Measurements from ENCODE around the gene ADTRP.

The ADTRP gene

GRCh38 chr6:11718031-11718430 lies 60.6 kb downstream of the ADTRP start:
- no peak overlapping the region for H2BK15ac ChIP-seq (replicated peaks; ENCODE audit: low read depth)
- H4K8ac ChIP-seq (ENCODE audit: low read depth, low read length) = no peak overlapping the region
- no peak overlapping the region for H3K27ac ChIP-seq (ENCODE audit: low read depth, low read length)
- H3K9ac ChIP-seq (ENCODE audit: low read length) = no peak overlapping the region
- H3K56ac ChIP-seq (ENCODE audit: low read length) = no peak overlapping the region
- no peak overlapping the region for H3K18ac ChIP-seq (ENCODE audit: low read length)
- H3K79me1 ChIP-seq (ENCODE audit: low read length) = no peaks in the 10 kb centered on the region
- no peak overlapping the region for H2AK5ac ChIP-seq (ENCODE audit: low read length)
- no peak overlapping the region for H2BK120ac ChIP-seq (ENCODE audit: low read depth, low read length)
- H3K27me3 ChIP-seq (ENCODE audit: insufficient read depth, low read length, poor library complexity) = no peaks in the 10 kb centered on the region
- DNase-seq = no peak
- no peaks in the 10 kb centered on the region for H3K36me3 ChIP-seq (ENCODE audit: control insufficient read depth, insufficient read depth, low read length)
- H2BK5ac ChIP-seq (ENCODE audit: low read length) = no peak overlapping the region
- H3K4ac ChIP-seq (ENCODE audit: low read depth, low read length) = no peak overlapping the region
- H3K79me2 ChIP-seq (ENCODE audit: control insufficient read depth, insufficient read depth, low read length) = no peaks in the 10 kb centered on the region
- no peak overlapping the region for H3K23ac ChIP-seq (ENCODE audit: low read length)
- WGBS (ENCODE audit: extremely low coverage, insufficient coverage, low lambda C conversion rate) = no CpG with 5 or more reads among the region's 1 CpG
- no peak overlapping the region for H3K4me2 ChIP-seq (ENCODE audit: low read length)
- H3K4me1 ChIP-seq (ENCODE audit: control insufficient read depth, low read depth, low read length) = no peaks in the 10 kb centered on the region
- H4K5ac ChIP-seq (ENCODE audit: low read length) = no peak overlapping the region
- no peak overlapping the region for H3K4me3 ChIP-seq (ENCODE audit: low read length)

GRCh38 chr6:11714798-11715285 lies 63.8 kb downstream of the ADTRP start:
- Histone ChIP-seq H2BK15ac (replicated peaks; ENCODE audit: low read depth) (no peak overlapping the region), H3K9ac (ENCODE audit: low read length) (no peak overlapping the region), H3K36me3 (ENCODE audit: control insufficient read depth, insufficient read depth, low read length) (no peaks in the 10 kb centered on the region), H3K56ac (ENCODE audit: low read length) (no peak overlapping the region), H2AK5ac (ENCODE audit: low read length) (no peak overlapping the region), H3K23ac (ENCODE audit: low read length) (no peak overlapping the region), H3K27me3 (ENCODE audit: insufficient read depth, low read length, poor library complexity) (no peaks in the 10 kb centered on the region), H3K4me1 (ENCODE audit: control insufficient read depth, low read depth, low read length) (no peaks in the 10 kb centered on the region), H3K27ac (ENCODE audit: low read depth, low read length) (no peak overlapping the region), H2BK120ac (ENCODE audit: low read depth, low read length) (no peak overlapping the region), H3K18ac (ENCODE audit: low read length) (no peak overlapping the region), H3K4me2 (ENCODE audit: low read length) (no peak overlapping the region), H4K5ac (ENCODE audit: low read length) (no peak overlapping the region), H3K79me1 (ENCODE audit: low read length) (no peaks in the 10 kb centered on the region), H4K8ac (ENCODE audit: low read depth, low read length) (no peak overlapping the region), H3K4ac (ENCODE audit: low read depth, low read length) (no peak overlapping the region), H2BK5ac (ENCODE audit: low read length) (no peak overlapping the region), H3K79me2 (ENCODE audit: control insufficient read depth, insufficient read depth, low read length) (no peaks in the 10 kb centered on the region), H3K4me3 (ENCODE audit: low read length) (no peak overlapping the region)
- DNase-seq = no peak

- Histone ChIP-seq H2BK5ac (ENCODE audit: low read length) (no peak overlapping the region), H3K9ac (ENCODE audit: low read length) (no peak overlapping the region), H3K23ac (ENCODE audit: low read length) (no peak overlapping the region), H3K4me3 (ENCODE audit: low read length) (no peak overlapping the region), H4K8ac (ENCODE audit: low read depth, low read length) (no peak overlapping the region), H3K36me3 (ENCODE audit: control insufficient read depth, insufficient read depth, low read length) (no peaks in the 10 kb centered on the region), H3K4ac (ENCODE audit: low read depth, low read length) (no peak overlapping the region), H3K4me1 (ENCODE audit: control insufficient read depth, low read depth, low read length) (no peaks in the 10 kb centered on the region), H3K79me1 (ENCODE audit: low read length) (no peaks in the 10 kb centered on the region), H3K56ac (ENCODE audit: low read length) (no peak overlapping the region), H2BK120ac (ENCODE audit: low read depth, low read length) (no peak overlapping the region), H3K4me2 (ENCODE audit: low read length) (no peak overlapping the region), H3K27me3 (ENCODE audit: insufficient read depth, low read length, poor library complexity) (no peaks in the 10 kb centered on the region), H2AK5ac (ENCODE audit: low read length) (no peak overlapping the region), H3K18ac (ENCODE audit: low read length) (no peak overlapping the region), H3K79me2 (ENCODE audit: control insufficient read depth, insufficient read depth, low read length) (no peaks in the 10 kb centered on the region), H3K27ac (ENCODE audit: low read depth, low read length) (no peak overlapping the region), H4K5ac (ENCODE audit: low read length) (no peak overlapping the region), H2BK15ac (replicated peaks; ENCODE audit: low read depth) (no peak overlapping the region)
- no peak for DNase-seq
- no CpG with 5 or more reads among the region's 6 CpGs for WGBS (ENCODE audit: extremely low coverage, insufficient coverage, low lambda C conversion rate)
These were observed 64.3 kb downstream of the ADTRP start for GRCh38 chr6:11714116-11714797.

- Histone ChIP-seq H2BK5ac (ENCODE audit: low read length) (no peak overlapping the region), H3K36me3 (ENCODE audit: control insufficient read depth, insufficient read depth, low read length) (no peaks in the 10 kb centered on the region), H3K18ac (ENCODE audit: low read length) (no peak overlapping the region), H4K8ac (ENCODE audit: low read depth, low read length) (no peak overlapping the region), H3K27me3 (ENCODE audit: insufficient read depth, low read length, poor library complexity) (no peaks in the 10 kb centered on the region), H3K56ac (ENCODE audit: low read length) (no peak overlapping the region), H3K79me1 (ENCODE audit: low read length) (no peaks in the 10 kb centered on the region), H3K9ac (ENCODE audit: low read length) (no peak overlapping the region), H3K27ac (ENCODE audit: low read depth, low read length) (no peak overlapping the region), H2BK15ac (replicated peaks; ENCODE audit: low read depth) (no peak overlapping the region), H3K4me2 (ENCODE audit: low read length) (no peak overlapping the region), H3K79me2 (ENCODE audit: control insufficient read depth, insufficient read depth, low read length) (no peaks in the 10 kb centered on the region), H3K4me3 (ENCODE audit: low read length) (no peak overlapping the region), H3K4me1 (ENCODE audit: control insufficient read depth, low read depth, low read length) (no peaks in the 10 kb centered on the region), H4K5ac (ENCODE audit: low read length) (no peak overlapping the region), H3K23ac (ENCODE audit: low read length) (no peak overlapping the region), H2BK120ac (ENCODE audit: low read depth, low read length) (no peak overlapping the region), H2AK5ac (ENCODE audit: low read length) (no peak overlapping the region), H3K4ac (ENCODE audit: low read depth, low read length) (no peak overlapping the region)
- no peak for DNase-seq
- WGBS (ENCODE audit: extremely low coverage, insufficient coverage, low lambda C conversion rate) = no CpG with 5 or more reads among the region's 6 CpGs
These were observed 65.8 kb downstream of the ADTRP start for GRCh38 chr6:11712760-11713159.

- no peak overlapping the region for H3K56ac ChIP-seq (ENCODE audit: low read length)
- H3K18ac ChIP-seq (ENCODE audit: low read length) = no peak overlapping the region
- H4K8ac ChIP-seq (ENCODE audit: low read depth, low read length) = no peak overlapping the region
- DNase-seq = no peak
- no peak overlapping the region for H2BK5ac ChIP-seq (ENCODE audit: low read length)
- H3K27ac ChIP-seq (ENCODE audit: low read depth, low read length) = no peak overlapping the region
- H3K4me1 ChIP-seq (ENCODE audit: control insufficient read depth, low read depth, low read length) = no peaks in the 10 kb centered on the region
- H4K5ac ChIP-seq (ENCODE audit: low read length) = no peak overlapping the region
- H3K4me2 ChIP-seq (ENCODE audit: low read length) = no peak overlapping the region
- H3K27me3 ChIP-seq (ENCODE audit: insufficient read depth, low read length, poor library complexity) = no peaks in the 10 kb centered on the region
- no peak overlapping the region for H3K4me3 ChIP-seq (ENCODE audit: low read length)
- H3K23ac ChIP-seq (ENCODE audit: low read length) = no peak overlapping the region
- no peak overlapping the region for H3K4ac ChIP-seq (ENCODE audit: low read depth, low read length)
- H3K79me2 ChIP-seq (ENCODE audit: control insufficient read depth, insufficient read depth, low read length) = no peaks in the 10 kb centered on the region
- no peaks in the 10 kb centered on the region for H3K79me1 ChIP-seq (ENCODE audit: low read length)
- H2BK15ac ChIP-seq (replicated peaks; ENCODE audit: low read depth) = no peak overlapping the region
- H3K9ac ChIP-seq (ENCODE audit: low read length) = no peak overlapping the region
- no CpG with 5 or more reads among the region's 10 CpGs for WGBS (ENCODE audit: extremely low coverage, insufficient coverage, low lambda C conversion rate)
- no peak overlapping the region for H2BK120ac ChIP-seq (ENCODE audit: low read depth, low read length)
- no peaks in the 10 kb centered on the region for H3K36me3 ChIP-seq (ENCODE audit: control insufficient read depth, insufficient read depth, low read length)
- H2AK5ac ChIP-seq (ENCODE audit: low read length) = no peak overlapping the region
These were observed 66.5 kb downstream of the ADTRP start for GRCh38 chr6:11711984-11712711.

All from mesendoderm (in vitro differentiated cells).